WTC11 (cell line): ENCODE data around the gene ATP6V0B. TPM values are rescaled to one million over a fixed set of nuclear protein-coding genes. Genes with fewer than 3 reads are reported as not detected.
A peak's percentile ranks its signal among the peaks of the same experiment; 100 is the strongest.

Source experiments
- ATAC-seq: fragments of 200-7000 bp; cut with Tn5 transposase; 2 replicates; pipeline ENCODE4 v1.10.0; 2021; ENCODE audit warnings: mild to moderate bottlenecking, moderate library complexity
- CTCF ChIA-PET: fragments of 300-600 bp; sonication (Branson Sonifier 250); formaldehyde crosslinking; loops from one replicate; lab custom pipeline; 2021; ENCODE audit warnings: antibody characterized with exemption; lab: Charles Lee
- POLR2A ChIA-PET: fragments of 350-600 bp; sonication (Branson Sonifier 250); formaldehyde crosslinking; loops from one replicate; lab custom pipeline; 2021; ENCODE audit warnings: antibody characterized with exemption; lab: Charles Lee
- DNase-seq: peaks from one replicate; pipeline ENCODE4 v3.0.0; 2021; ENCODE audit warnings: low spot score
- H3K27ac Mint-ChIP-seq: 2 replicates; pipeline ENCODE4 v1.8.0; 2021; ENCODE audit warnings: mixed read lengths
- H3K27me3 Mint-ChIP-seq: 2 replicates; pipeline ENCODE4 v1.8.0; 2021; ENCODE audit warnings: low read depth, mild to moderate bottlenecking, moderate library complexity, mixed read lengths
- H3K36me3 Mint-ChIP-seq: 2 replicates; pipeline ENCODE4 v1.8.0; 2021; ENCODE audit warnings: mixed read lengths
- H3K4me1 Mint-ChIP-seq: 2 replicates; pipeline ENCODE4 v1.8.0; 2022; ENCODE audit warnings: mixed read lengths
- H3K4me3 Mint-ChIP-seq: 2 replicates; pipeline ENCODE4 v1.8.0; 2021; ENCODE audit warnings: mild to moderate bottlenecking, moderate library complexity, mixed read lengths
- H3K9me3 Mint-ChIP-seq: 2 replicates; pipeline ENCODE4 v1.8.0; 2021; ENCODE audit warnings: mixed read lengths
- FOXJ3 ChIP-seq: sonication (generic); formaldehyde crosslinking; IDR thresholded peaks from 2 replicates; pipeline ENCODE4 v1.9.0; 2021; ENCODE audit warnings: missing genetic modification reagents, mild to moderate bottlenecking, borderline replicate concordance
- GABPB1 ChIP-seq: sonication (generic); formaldehyde crosslinking; IDR thresholded peaks from 2 replicates; pipeline ENCODE4 v1.8.1; 2023; ENCODE audit warnings: mild to moderate bottlenecking, missing genetic modification reagents
- NR1H2 ChIP-seq: sonication (generic); formaldehyde crosslinking; IDR thresholded peaks from 2 replicates; pipeline ENCODE4 v1.9.0; 2021; ENCODE audit warnings: mild to moderate bottlenecking, moderate library complexity, missing genetic modification reagents
- NR3C1 ChIP-seq: sonication (generic); formaldehyde crosslinking; conservative IDR thresholded peaks from 2 replicates; pipeline ENCODE4 v1.8.1; 2023; ENCODE audit warnings: low read depth, mild to moderate bottlenecking, missing genetic modification reagents
- OVOL2 ChIP-seq: fragments of 250-450 bp; sonication (Bioruptor Pico); IDR thresholded peaks from 2 replicates; pipeline ENCODE4 v1.9.0; 2021; ENCODE audit warnings: mild to moderate bottlenecking, borderline replicate concordance
- PRRX2 ChIP-seq: fragments of 250-450 bp; sonication (Bioruptor Pico); IDR thresholded peaks from 2 replicates; pipeline ENCODE4 v1.8.0; 2021; ENCODE audit warnings: mild to moderate bottlenecking
- ZNF396 ChIP-seq: fragments of 250-450 bp; sonication (Bioruptor Pico); IDR thresholded peaks from 2 replicates; pipeline ENCODE4 v1.8.0; 2021; ENCODE audit warnings: mild to moderate bottlenecking, moderate library complexity, borderline replicate concordance
- total RNA-seq: library from RNA; stranded (reverse); gene quantifications from 3 replicates; pipeline ENCODE4 v1.2.3, GENCODE V29; 2021
- TF ChIP-seq, protein P1 (sequence below): sonication (generic); formaldehyde crosslinking; IDR thresholded peaks from 2 replicates; pipeline ENCODE4 v1.8.0; 2023; ENCODE audit warnings: missing genetic modification reagents, mild to moderate bottlenecking, borderline replicate concordance
- TF ChIP-seq, protein P2 (sequence below): sonication (generic); formaldehyde crosslinking; IDR thresholded peaks from 2 replicates; pipeline ENCODE4 v1.8.1; 2023; ENCODE audit warnings: mild to moderate bottlenecking, moderate library complexity, missing genetic modification reagents
- TF ChIP-seq, protein P3 (sequence below): fragments of 200-600 bp; IDR thresholded peaks from 2 replicates; pipeline ENCODE4 v1.8.0; 2022; ENCODE audit warnings: antibody characterized with exemption
- TF ChIP-seq, protein P4 (sequence below): sonication (generic); formaldehyde crosslinking; IDR thresholded peaks from 2 replicates; pipeline ENCODE4 v1.8.1; 2023; ENCODE audit warnings: mild to moderate bottlenecking, missing genetic modification reagents
- TF ChIP-seq, protein P5 (sequence below): sonication (generic); formaldehyde crosslinking; IDR thresholded peaks from 2 replicates; pipeline ENCODE4 v1.8.0; 2022; ENCODE audit warnings: mild to moderate bottlenecking, missing genetic modification reagents
- TF ChIP-seq, protein P6 (sequence below): sonication (generic); formaldehyde crosslinking; IDR thresholded peaks from 2 replicates; pipeline ENCODE4 v1.8.0; 2022; ENCODE audit warnings: mild to moderate bottlenecking, missing genetic modification reagents
- TF ChIP-seq, protein P7 (sequence below): sonication (generic); formaldehyde crosslinking; IDR thresholded peaks from 2 replicates; pipeline ENCODE4 v1.8.0; 2023; ENCODE audit warnings: mild to moderate bottlenecking, missing genetic modification reagents
- TF ChIP-seq, protein P8 (sequence below): sonication (generic); formaldehyde crosslinking; IDR thresholded peaks from 2 replicates; pipeline ENCODE4 v1.8.1; 2023; ENCODE audit warnings: mild to moderate bottlenecking, missing genetic modification reagents, borderline replicate concordance

The ATP6V0B gene
- total RNA-seq, 1 experiment from 2014 or later, result 110 TPM

DNA sequence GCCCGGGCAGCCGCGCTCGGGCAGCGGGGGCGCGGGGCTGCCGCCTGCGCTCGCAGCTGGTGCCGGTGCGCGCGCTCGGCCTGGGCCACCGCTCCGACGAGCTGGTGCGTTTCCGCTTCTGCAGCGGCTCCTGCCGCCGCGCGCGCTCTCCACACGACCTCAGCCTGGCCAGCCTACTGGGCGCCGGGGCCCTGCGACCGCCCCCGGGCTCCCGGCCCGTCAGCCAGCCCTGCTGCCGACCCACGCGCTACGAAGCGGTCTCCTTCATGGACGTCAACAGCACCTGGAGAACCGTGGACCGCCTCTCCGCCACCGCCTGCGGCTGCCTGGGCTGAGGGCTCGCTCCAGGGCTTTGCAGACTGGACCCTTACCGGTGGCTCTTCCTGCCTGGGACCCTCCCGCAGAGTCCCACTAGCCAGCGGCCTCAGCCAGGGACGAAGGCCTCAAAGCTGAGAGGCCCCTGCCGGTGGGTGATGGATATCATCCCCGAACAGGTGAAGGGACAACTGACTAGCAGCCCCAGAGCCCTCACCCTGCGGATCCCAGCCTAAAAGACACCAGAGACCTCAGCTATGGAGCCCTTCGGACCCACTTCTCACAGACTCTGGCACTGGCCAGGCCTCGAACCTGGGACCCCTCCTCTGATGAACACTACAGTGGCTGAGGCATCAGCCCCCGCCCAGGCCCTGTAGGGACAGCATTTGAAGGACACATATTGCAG, 38.2 kb upstream of the ATP6V0B start:
- CTCF ChIA-PET, result interaction anchor here (0.9 to 11.9 kb wide), 16 partner anchors 10 to 371 kb away, joined by 3 to 992 read pairs (median 22); partner anchors contain the start of genes ATP6V0B, DPH2, IPO13 and ST3GAL3
- H3K4me3 Mint-ChIP-seq, result peak overlapping the region; percentile 78
- POLR2A ChIA-PET, result interaction anchor here (0.9 to 3.9 kb wide), 3 partner anchors 24 to 286 kb away, joined by 3 to 62 read pairs (median 4); partner anchors contain the start of gene KDM4A
- peaks cover 58% of the 10 kb centered on the region for H3K4me1 Mint-ChIP-seq
- peaks cover 8% of the 10 kb centered on the region for H3K27me3 Mint-ChIP-seq
- ATAC-seq (peak; percentile 8), DNase-seq (peak; percentile 66)
- H3K9me3 Mint-ChIP-seq, result no peaks in the 10 kb centered on the region
- no peak overlapping the region for H3K27ac Mint-ChIP-seq
- no peak for TF ChIP-seq OVOL2 (CRISPR knock-in tag)
- TF ChIP-seq, protein P1, sequence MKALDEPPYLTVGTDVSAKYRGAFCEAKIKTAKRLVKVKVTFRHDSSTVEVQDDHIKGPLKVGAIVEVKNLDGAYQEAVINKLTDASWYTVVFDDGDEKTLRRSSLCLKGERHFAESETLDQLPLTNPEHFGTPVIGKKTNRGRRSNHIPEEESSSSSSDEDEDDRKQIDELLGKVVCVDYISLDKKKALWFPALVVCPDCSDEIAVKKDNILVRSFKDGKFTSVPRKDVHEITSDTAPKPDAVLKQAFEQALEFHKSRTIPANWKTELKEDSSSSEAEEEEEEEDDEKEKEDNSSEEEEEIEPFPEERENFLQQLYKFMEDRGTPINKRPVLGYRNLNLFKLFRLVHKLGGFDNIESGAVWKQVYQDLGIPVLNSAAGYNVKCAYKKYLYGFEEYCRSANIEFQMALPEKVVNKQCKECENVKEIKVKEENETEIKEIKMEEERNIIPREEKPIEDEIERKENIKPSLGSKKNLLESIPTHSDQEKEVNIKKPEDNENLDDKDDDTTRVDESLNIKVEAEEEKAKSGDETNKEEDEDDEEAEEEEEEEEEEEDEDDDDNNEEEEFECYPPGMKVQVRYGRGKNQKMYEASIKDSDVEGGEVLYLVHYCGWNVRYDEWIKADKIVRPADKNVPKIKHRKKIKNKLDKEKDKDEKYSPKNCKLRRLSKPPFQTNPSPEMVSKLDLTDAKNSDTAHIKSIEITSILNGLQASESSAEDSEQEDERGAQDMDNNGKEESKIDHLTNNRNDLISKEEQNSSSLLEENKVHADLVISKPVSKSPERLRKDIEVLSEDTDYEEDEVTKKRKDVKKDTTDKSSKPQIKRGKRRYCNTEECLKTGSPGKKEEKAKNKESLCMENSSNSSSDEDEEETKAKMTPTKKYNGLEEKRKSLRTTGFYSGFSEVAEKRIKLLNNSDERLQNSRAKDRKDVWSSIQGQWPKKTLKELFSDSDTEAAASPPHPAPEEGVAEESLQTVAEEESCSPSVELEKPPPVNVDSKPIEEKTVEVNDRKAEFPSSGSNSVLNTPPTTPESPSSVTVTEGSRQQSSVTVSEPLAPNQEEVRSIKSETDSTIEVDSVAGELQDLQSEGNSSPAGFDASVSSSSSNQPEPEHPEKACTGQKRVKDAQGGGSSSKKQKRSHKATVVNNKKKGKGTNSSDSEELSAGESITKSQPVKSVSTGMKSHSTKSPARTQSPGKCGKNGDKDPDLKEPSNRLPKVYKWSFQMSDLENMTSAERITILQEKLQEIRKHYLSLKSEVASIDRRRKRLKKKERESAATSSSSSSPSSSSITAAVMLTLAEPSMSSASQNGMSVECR (CRISPR knock-in tag), result 0 out of 2 replicates have a peak, but pooled peaks have one; percentile 62
- TF ChIP-seq, protein P2, sequence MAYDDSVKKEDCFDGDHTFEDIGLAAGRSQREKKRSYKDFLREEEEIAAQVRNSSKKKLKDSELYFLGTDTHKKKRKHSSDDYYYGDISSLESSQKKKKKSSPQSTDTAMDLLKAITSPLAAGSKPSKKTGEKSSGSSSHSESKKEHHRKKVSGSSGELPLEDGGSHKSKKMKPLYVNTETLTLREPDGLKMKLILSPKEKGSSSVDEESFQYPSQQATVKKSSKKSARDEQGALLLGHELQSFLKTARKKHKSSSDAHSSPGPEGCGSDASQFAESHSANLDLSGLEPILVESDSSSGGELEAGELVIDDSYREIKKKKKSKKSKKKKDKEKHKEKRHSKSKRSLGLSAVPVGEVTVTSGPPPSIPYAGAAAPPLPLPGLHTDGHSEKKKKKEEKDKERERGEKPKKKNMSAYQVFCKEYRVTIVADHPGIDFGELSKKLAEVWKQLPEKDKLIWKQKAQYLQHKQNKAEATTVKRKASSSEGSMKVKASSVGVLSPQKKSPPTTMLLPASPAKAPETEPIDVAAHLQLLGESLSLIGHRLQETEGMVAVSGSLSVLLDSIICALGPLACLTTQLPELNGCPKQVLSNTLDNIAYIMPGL (CRISPR knock-in tag), result peak; percentile 30
- TF ChIP-seq, protein P3, sequence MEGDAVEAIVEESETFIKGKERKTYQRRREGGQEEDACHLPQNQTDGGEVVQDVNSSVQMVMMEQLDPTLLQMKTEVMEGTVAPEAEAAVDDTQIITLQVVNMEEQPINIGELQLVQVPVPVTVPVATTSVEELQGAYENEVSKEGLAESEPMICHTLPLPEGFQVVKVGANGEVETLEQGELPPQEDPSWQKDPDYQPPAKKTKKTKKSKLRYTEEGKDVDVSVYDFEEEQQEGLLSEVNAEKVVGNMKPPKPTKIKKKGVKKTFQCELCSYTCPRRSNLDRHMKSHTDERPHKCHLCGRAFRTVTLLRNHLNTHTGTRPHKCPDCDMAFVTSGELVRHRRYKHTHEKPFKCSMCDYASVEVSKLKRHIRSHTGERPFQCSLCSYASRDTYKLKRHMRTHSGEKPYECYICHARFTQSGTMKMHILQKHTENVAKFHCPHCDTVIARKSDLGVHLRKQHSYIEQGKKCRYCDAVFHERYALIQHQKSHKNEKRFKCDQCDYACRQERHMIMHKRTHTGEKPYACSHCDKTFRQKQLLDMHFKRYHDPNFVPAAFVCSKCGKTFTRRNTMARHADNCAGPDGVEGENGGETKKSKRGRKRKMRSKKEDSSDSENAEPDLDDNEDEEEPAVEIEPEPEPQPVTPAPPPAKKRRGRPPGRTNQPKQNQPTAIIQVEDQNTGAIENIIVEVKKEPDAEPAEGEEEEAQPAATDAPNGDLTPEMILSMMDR, result 0 out of 2 replicates have a peak, but pooled peaks have one; percentile 25
- TF ChIP-seq, protein P4, sequence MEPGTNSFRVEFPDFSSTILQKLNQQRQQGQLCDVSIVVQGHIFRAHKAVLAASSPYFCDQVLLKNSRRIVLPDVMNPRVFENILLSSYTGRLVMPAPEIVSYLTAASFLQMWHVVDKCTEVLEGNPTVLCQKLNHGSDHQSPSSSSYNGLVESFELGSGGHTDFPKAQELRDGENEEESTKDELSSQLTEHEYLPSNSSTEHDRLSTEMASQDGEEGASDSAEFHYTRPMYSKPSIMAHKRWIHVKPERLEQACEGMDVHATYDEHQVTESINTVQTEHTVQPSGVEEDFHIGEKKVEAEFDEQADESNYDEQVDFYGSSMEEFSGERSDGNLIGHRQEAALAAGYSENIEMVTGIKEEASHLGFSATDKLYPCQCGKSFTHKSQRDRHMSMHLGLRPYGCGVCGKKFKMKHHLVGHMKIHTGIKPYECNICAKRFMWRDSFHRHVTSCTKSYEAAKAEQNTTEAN (CRISPR knock-in tag), result no peak
- TF ChIP-seq, protein P5, sequence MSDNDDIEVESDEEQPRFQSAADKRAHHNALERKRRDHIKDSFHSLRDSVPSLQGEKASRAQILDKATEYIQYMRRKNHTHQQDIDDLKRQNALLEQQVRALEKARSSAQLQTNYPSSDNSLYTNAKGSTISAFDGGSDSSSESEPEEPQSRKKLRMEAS (CRISPR knock-in tag), result 0 out of 2 replicates have a peak, but pooled peaks have one; percentile 39
- no peak for TF ChIP-seq PRRX2 (CRISPR knock-in tag)
- TF ChIP-seq, protein P6, sequence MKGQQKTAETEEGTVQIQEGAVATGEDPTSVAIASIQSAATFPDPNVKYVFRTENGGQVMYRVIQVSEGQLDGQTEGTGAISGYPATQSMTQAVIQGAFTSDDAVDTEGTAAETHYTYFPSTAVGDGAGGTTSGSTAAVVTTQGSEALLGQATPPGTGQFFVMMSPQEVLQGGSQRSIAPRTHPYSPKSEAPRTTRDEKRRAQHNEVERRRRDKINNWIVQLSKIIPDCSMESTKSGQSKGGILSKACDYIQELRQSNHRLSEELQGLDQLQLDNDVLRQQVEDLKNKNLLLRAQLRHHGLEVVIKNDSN (CRISPR knock-in tag), result no peak
- TF ChIP-seq NR1H2 (CRISPR knock-in tag), result no peak
- TF ChIP-seq, protein P7, sequence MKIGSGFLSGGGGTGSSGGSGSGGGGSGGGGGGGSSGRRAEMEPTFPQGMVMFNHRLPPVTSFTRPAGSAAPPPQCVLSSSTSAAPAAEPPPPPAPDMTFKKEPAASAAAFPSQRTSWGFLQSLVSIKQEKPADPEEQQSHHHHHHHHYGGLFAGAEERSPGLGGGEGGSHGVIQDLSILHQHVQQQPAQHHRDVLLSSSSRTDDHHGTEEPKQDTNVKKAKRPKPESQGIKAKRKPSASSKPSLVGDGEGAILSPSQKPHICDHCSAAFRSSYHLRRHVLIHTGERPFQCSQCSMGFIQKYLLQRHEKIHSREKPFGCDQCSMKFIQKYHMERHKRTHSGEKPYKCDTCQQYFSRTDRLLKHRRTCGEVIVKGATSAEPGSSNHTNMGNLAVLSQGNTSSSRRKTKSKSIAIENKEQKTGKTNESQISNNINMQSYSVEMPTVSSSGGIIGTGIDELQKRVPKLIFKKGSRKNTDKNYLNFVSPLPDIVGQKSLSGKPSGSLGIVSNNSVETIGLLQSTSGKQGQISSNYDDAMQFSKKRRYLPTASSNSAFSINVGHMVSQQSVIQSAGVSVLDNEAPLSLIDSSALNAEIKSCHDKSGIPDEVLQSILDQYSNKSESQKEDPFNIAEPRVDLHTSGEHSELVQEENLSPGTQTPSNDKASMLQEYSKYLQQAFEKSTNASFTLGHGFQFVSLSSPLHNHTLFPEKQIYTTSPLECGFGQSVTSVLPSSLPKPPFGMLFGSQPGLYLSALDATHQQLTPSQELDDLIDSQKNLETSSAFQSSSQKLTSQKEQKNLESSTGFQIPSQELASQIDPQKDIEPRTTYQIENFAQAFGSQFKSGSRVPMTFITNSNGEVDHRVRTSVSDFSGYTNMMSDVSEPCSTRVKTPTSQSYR (CRISPR knock-in tag), result no peak
- TF ChIP-seq ZNF396 (CRISPR knock-in tag), result no peak
- TF ChIP-seq FOXJ3 (CRISPR knock-in tag), result no peak
- TF ChIP-seq, protein P8, sequence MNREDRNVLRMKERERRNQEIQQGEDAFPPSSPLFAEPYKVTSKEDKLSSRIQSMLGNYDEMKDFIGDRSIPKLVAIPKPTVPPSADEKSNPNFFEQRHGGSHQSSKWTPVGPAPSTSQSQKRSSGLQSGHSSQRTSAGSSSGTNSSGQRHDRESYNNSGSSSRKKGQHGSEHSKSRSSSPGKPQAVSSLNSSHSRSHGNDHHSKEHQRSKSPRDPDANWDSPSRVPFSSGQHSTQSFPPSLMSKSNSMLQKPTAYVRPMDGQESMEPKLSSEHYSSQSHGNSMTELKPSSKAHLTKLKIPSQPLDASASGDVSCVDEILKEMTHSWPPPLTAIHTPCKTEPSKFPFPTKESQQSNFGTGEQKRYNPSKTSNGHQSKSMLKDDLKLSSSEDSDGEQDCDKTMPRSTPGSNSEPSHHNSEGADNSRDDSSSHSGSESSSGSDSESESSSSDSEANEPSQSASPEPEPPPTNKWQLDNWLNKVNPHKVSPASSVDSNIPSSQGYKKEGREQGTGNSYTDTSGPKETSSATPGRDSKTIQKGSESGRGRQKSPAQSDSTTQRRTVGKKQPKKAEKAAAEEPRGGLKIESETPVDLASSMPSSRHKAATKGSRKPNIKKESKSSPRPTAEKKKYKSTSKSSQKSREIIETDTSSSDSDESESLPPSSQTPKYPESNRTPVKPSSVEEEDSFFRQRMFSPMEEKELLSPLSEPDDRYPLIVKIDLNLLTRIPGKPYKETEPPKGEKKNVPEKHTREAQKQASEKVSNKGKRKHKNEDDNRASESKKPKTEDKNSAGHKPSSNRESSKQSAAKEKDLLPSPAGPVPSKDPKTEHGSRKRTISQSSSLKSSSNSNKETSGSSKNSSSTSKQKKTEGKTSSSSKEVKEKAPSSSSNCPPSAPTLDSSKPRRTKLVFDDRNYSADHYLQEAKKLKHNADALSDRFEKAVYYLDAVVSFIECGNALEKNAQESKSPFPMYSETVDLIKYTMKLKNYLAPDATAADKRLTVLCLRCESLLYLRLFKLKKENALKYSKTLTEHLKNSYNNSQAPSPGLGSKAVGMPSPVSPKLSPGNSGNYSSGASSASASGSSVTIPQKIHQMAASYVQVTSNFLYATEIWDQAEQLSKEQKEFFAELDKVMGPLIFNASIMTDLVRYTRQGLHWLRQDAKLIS (CRISPR knock-in tag), result no peak
- TF ChIP-seq GABPB1, result no peak
- TF ChIP-seq NR3C1 (CRISPR knock-in tag), result no peak
- H3K36me3 Mint-ChIP-seq, result no peaks in the 10 kb centered on the region
